ENCODE measurements around the gene CHMP6.
"Not testable (repeated sequence)": the region's sequence is repeated elsewhere in the genome, so short reads cannot be mapped to it uniquely, and the experiment has no call there.

CHMP6 gene

GRCh38 chr17:81020767-81021497 lies 29.3 kb downstream of the CHMP6 start:
- H3K4me1 ChIP-seq (ENCODE audit: insufficient read depth, low read length): peaks cover 11% of the 10 kb centered on the region
- H2AFZ ChIP-seq (ENCODE audit: low read depth, low read length): no peak overlapping the region
- H3K9me3 ChIP-seq (ENCODE audit: low read length): no peaks in the 10 kb centered on the region
- no peaks in the 10 kb centered on the region for H3K27me3 ChIP-seq (ENCODE audit: insufficient read depth, low read length)
- no peaks in the 10 kb centered on the region for H3K36me3 ChIP-seq (ENCODE audit: insufficient read depth, low read length)
- H3K4me3 ChIP-seq (ENCODE audit: low read length): no peak overlapping the region

GRCh38 chr17:81021531-81022343 lies 30.1 kb downstream of the CHMP6 start:
- Histone ChIP-seq H3K4me1 (ENCODE audit: insufficient read depth, low read length) (peaks cover 11% of the 10 kb centered on the region), H3K4me3 (ENCODE audit: low read length) (no peak overlapping the region), H3K27me3 (ENCODE audit: insufficient read depth, low read length) (no peaks in the 10 kb centered on the region), H3K9me3 (ENCODE audit: low read length) (no peaks in the 10 kb centered on the region), H3K36me3 (ENCODE audit: insufficient read depth, low read length) (no peaks in the 10 kb centered on the region), H2AFZ (ENCODE audit: low read depth, low read length) (no peak overlapping the region)

GRCh38 chr17:81022344-81022676 lies 30.7 kb downstream of the CHMP6 start:
- Histone ChIP-seq H3K4me1 (ENCODE audit: insufficient read depth, low read length) (peaks cover 11% of the 10 kb centered on the region), H3K4me3 (ENCODE audit: low read length) (no peak overlapping the region), H3K27me3 (ENCODE audit: insufficient read depth, low read length) (no peaks in the 10 kb centered on the region), H2AFZ (ENCODE audit: low read depth, low read length) (no peak overlapping the region), H3K36me3 (ENCODE audit: insufficient read depth, low read length) (no peaks in the 10 kb centered on the region), H3K9me3 (ENCODE audit: low read length) (no peaks in the 10 kb centered on the region)

GRCh38 chr17:81025065-81025740 lies 33.6 kb downstream of the CHMP6 start:
- H3K4me1 ChIP-seq (ENCODE audit: insufficient read depth, low read length): peaks cover 11% of the 10 kb centered on the region
- H3K9me3 ChIP-seq (ENCODE audit: low read length): no peaks in the 10 kb centered on the region
- H2AFZ ChIP-seq (ENCODE audit: low read depth, low read length): no peak overlapping the region
- no peaks in the 10 kb centered on the region for H3K36me3 ChIP-seq (ENCODE audit: insufficient read depth, low read length)
- no peak overlapping the region for H3K4me3 ChIP-seq (ENCODE audit: low read length)
- H3K27me3 ChIP-seq (ENCODE audit: insufficient read depth, low read length): no peaks in the 10 kb centered on the region

GRCh38 chr17:81025741-81026129 lies 34.1 kb downstream of the CHMP6 start:
- no peak overlapping the region for H3K4me3 ChIP-seq (ENCODE audit: low read length)
- H2AFZ ChIP-seq (ENCODE audit: low read depth, low read length): no peak overlapping the region
- H3K9me3 ChIP-seq (ENCODE audit: low read length): no peaks in the 10 kb centered on the region
- H3K4me1 ChIP-seq (ENCODE audit: insufficient read depth, low read length): peaks cover 11% of the 10 kb centered on the region
- H3K36me3 ChIP-seq (ENCODE audit: insufficient read depth, low read length): no peaks in the 10 kb centered on the region
- H3K27me3 ChIP-seq (ENCODE audit: insufficient read depth, low read length): no peaks in the 10 kb centered on the region

- Histone ChIP-seq H3K9me3 (ENCODE audit: low read length) (no peaks in the 10 kb centered on the region), H3K27me3 (ENCODE audit: insufficient read depth, low read length) (no peaks in the 10 kb centered on the region), H3K4me3 (ENCODE audit: low read length) (no peak overlapping the region), H2AFZ (ENCODE audit: low read depth, low read length) (no peak overlapping the region), H3K36me3 (ENCODE audit: insufficient read depth, low read length) (peaks cover 2% of the 10 kb centered on the region), H3K4me1 (ENCODE audit: insufficient read depth, low read length) (peaks cover 11% of the 10 kb centered on the region)
Measured at GRCh38 chr17:81026266-81027036, 34.8 kb downstream of the CHMP6 start.

- Histone ChIP-seq H3K27me3 (ENCODE audit: insufficient read depth, low read length) (no peaks in the 10 kb centered on the region), H3K36me3 (ENCODE audit: insufficient read depth, low read length) (peaks cover 2% of the 10 kb centered on the region), H3K4me1 (ENCODE audit: insufficient read depth, low read length) (peaks cover 11% of the 10 kb centered on the region), H3K9me3 (ENCODE audit: low read length) (no peaks in the 10 kb centered on the region), H2AFZ (ENCODE audit: low read depth, low read length) (no peak overlapping the region), H3K4me3 (ENCODE audit: low read length) (no peak overlapping the region)
Measured at GRCh38 chr17:81027038-81027437, 35.4 kb downstream of the CHMP6 start.

- Histone ChIP-seq H2AFZ (ENCODE audit: low read depth, low read length) (no peak overlapping the region), H3K9me3 (ENCODE audit: low read length) (no peaks in the 10 kb centered on the region), H3K4me3 (ENCODE audit: low read length) (no peak overlapping the region), H3K36me3 (ENCODE audit: insufficient read depth, low read length) (peaks cover 5% of the 10 kb centered on the region), H3K4me1 (ENCODE audit: insufficient read depth, low read length) (peaks cover 11% of the 10 kb centered on the region), H3K27me3 (ENCODE audit: insufficient read depth, low read length) (no peaks in the 10 kb centered on the region)
Measured at GRCh38 chr17:81027591-81028505, 36.2 kb downstream of the CHMP6 start.

GRCh38 chr17:81028506-81028858 lies 36.8 kb downstream of the CHMP6 start:
- H3K4me1 ChIP-seq (ENCODE audit: insufficient read depth, low read length): peaks cover 13% of the 10 kb centered on the region
- H3K4me3 ChIP-seq (ENCODE audit: low read length): no peak overlapping the region
- no peaks in the 10 kb centered on the region for H3K9me3 ChIP-seq (ENCODE audit: low read length)
- peaks cover 5% of the 10 kb centered on the region for H3K36me3 ChIP-seq (ENCODE audit: insufficient read depth, low read length)
- no peak overlapping the region for H2AFZ ChIP-seq (ENCODE audit: low read depth, low read length)
- no peaks in the 10 kb centered on the region for H3K27me3 ChIP-seq (ENCODE audit: insufficient read depth, low read length)

GRCh38 chr17:81029859-81030258 lies 38.2 kb downstream of the CHMP6 start:
- Histone ChIP-seq H3K4me3 (ENCODE audit: low read length) (no peak overlapping the region), H3K9me3 (ENCODE audit: low read length) (no peaks in the 10 kb centered on the region), H3K4me1 (ENCODE audit: insufficient read depth, low read length) (peaks cover 21% of the 10 kb centered on the region), H2AFZ (ENCODE audit: low read depth, low read length) (no peak overlapping the region), H3K27me3 (ENCODE audit: insufficient read depth, low read length) (no peaks in the 10 kb centered on the region), H3K36me3 (ENCODE audit: insufficient read depth, low read length) (peaks cover 5% of the 10 kb centered on the region)

- not testable (repeated sequence) for H3K36me3 ChIP-seq (ENCODE audit: insufficient read depth, low read length); H3K4me3 ChIP-seq (ENCODE audit: low read length); H3K27me3 ChIP-seq (ENCODE audit: insufficient read depth, low read length); H3K9me3 ChIP-seq (ENCODE audit: low read length); H2AFZ ChIP-seq (ENCODE audit: low read depth, low read length)
- H3K4me1 ChIP-seq (ENCODE audit: insufficient read depth, low read length): peaks cover 20% of the 10 kb centered on the region
Measured at GRCh38 chr17:81030312-81030711, 38.7 kb downstream of the CHMP6 start.
